Muscle of leg (tissue), 11 donors: ENCODE measurements around the gene OSER1. TPM values are rescaled to one million over a fixed set of nuclear protein-coding genes. Genes with fewer than 3 reads are reported as not detected.

ENCODE experiments used
- DNase-seq: peaks from one replicate; pipeline ENCODE4 v3.0.0; 2013
- H3K27ac ChIP-seq: one replicate; pipeline ENCODE4 v1.5.1; 2013; ENCODE audit warnings: mild to moderate bottlenecking, low read length, control low read depth
- H3K27me3 ChIP-seq: one replicate; pipeline ENCODE4 v1.6.1; 2013; ENCODE audit warnings: low read length; ENCODE audit not compliant: control insufficient read depth, insufficient read depth
- H3K36me3 ChIP-seq: one replicate; pipeline ENCODE4 v1.6.1; 2013; ENCODE audit warnings: low read length; ENCODE audit not compliant: control insufficient read depth, insufficient read depth
- H3K4me1 ChIP-seq: one replicate; pipeline ENCODE4 v1.6.1; 2013; ENCODE audit warnings: low read length; ENCODE audit not compliant: control insufficient read depth, insufficient read depth
- H3K4me3 ChIP-seq: one replicate; pipeline ENCODE4 v1.5.1; 2013; ENCODE audit warnings: low read length, control low read depth
- H3K9me3 ChIP-seq: replicated peaks from 2 replicates; pipeline ENCODE4 v1.6.1; 2013; ENCODE audit warnings: low read depth, low read length; ENCODE audit not compliant: control insufficient read depth
- WGBS: methylation state at CpG from one replicate; pipeline ENCODE4 v1.1.5; 2013; ENCODE audit warnings: missing lambda C conversion rate; ENCODE audit not compliant: insufficient coverage; 5-methylcytosine and 5-hydroxymethylcytosine counted together
- polyA plus RNA-seq, 8 donors: library from polyadenylated mRNA; unstranded; fragments of 120-200 nt; gene quantifications; one replicate each; pipeline versions ENCODE4 v1.2.1 to v1.2.3, GENCODE V29; 2013; ENCODE audit warnings: inconsistent platforms in 1 of 8, low replicate concordance in 1 of 8; ENCODE audit not compliant: insufficient read length in 8 of 8, insufficient read depth in 1 of 8
- total RNA-seq: library from RNA; stranded (reverse); fragments of 120-200 nt; gene quantifications from one replicate; pipeline ENCODE4 v1.2.4, GENCODE V29; 2013

OSER1 gene
- total and polyA plus RNA-seq, 9 donors: 24.3 to 31.0 (median 27.4) TPM

- WGBS: 70% methylated on average over 4 of the region's 5 CpGs
- no peak overlapping the region for H3K27ac ChIP-seq
- H3K4me3 ChIP-seq: no peak overlapping the region
- peaks cover 8% of the 10 kb centered on the region for H3K36me3 ChIP-seq
- H3K4me1 ChIP-seq: no peaks in the 10 kb centered on the region
- no peak for DNase-seq
- no peaks in the 10 kb centered on the region for H3K27me3 ChIP-seq
- H3K9me3 ChIP-seq: no peaks in the 10 kb centered on the region
Observed at GRCh38 chr20:44219170-44219730, 8.7 kb upstream of the OSER1 start.

- Histone ChIP-seq H3K27ac (no peak overlapping the region), H3K4me1 (no peaks in the 10 kb centered on the region), H3K36me3 (peaks cover 8% of the 10 kb centered on the region), H3K9me3 (no peaks in the 10 kb centered on the region), H3K27me3 (no peaks in the 10 kb centered on the region), H3K4me3 (no peak overlapping the region)
- no peak for DNase-seq
- WGBS: 100% methylated on average over 1 of the region's 4 CpGs
Observed at GRCh38 chr20:44218446-44218845, 7.9 kb upstream of the OSER1 start.

GRCh38 chr20:44217342-44218092 lies 6.9 kb upstream of the OSER1 start:
- 7% methylated on average over 2 of the region's 11 CpGs for WGBS
- H3K4me1 ChIP-seq: no peaks in the 10 kb centered on the region
- H3K9me3 ChIP-seq: no peaks in the 10 kb centered on the region
- no peaks in the 10 kb centered on the region for H3K27me3 ChIP-seq
- no peak overlapping the region for H3K4me3 ChIP-seq
- H3K27ac ChIP-seq: no peak overlapping the region
- H3K36me3 ChIP-seq: peaks cover 8% of the 10 kb centered on the region
- DNase-seq: peak; percentile 46

GRCh38 chr20:44215125-44215524 lies 4.6 kb upstream of the OSER1 start:
- 52% methylated on average over 7 of the region's 7 CpGs for WGBS
- no peaks in the 10 kb centered on the region for H3K9me3 ChIP-seq
- H3K27me3 ChIP-seq: no peaks in the 10 kb centered on the region
- H3K36me3 ChIP-seq: no peaks in the 10 kb centered on the region
- H3K27ac ChIP-seq: no peak overlapping the region
- no peak overlapping the region for H3K4me3 ChIP-seq
- peak; percentile 76 for DNase-seq
- H3K4me1 ChIP-seq: peaks cover 6% of the 10 kb centered on the region

- 63% methylated on average over 2 of the region's 4 CpGs for WGBS
- peaks cover 17% of the 10 kb centered on the region for H3K4me1 ChIP-seq
- no peaks in the 10 kb centered on the region for H3K27me3 ChIP-seq
- no peak overlapping the region for H3K4me3 ChIP-seq
- H3K36me3 ChIP-seq: no peaks in the 10 kb centered on the region
- H3K27ac ChIP-seq: no peak overlapping the region
- no peak for DNase-seq
- H3K9me3 ChIP-seq: no peaks in the 10 kb centered on the region
Observed at GRCh38 chr20:44212792-44213191, 2.2 kb upstream of the OSER1 start.

GRCh38 chr20:44211177-44212039 lies 837 bp upstream of the OSER1 start:
- no peaks in the 10 kb centered on the region for H3K9me3 ChIP-seq
- peak; percentile 50 for DNase-seq
- WGBS: 16% methylated on average over 9 of the region's 24 CpGs
- H3K4me1 ChIP-seq: peaks cover 17% of the 10 kb centered on the region
- H3K27me3 ChIP-seq: no peaks in the 10 kb centered on the region
- H3K36me3 ChIP-seq: no peaks in the 10 kb centered on the region
- H3K27ac ChIP-seq: peak overlapping the region; percentile 95
- peak overlapping the region; percentile 59 for H3K4me3 ChIP-seq

GRCh38 chr20:44209686-44210405 lies 725 bp downstream of the OSER1 start:
- H3K9me3 ChIP-seq: no peaks in the 10 kb centered on the region
- peak; percentile 40 for DNase-seq
- peaks cover 17% of the 10 kb centered on the region for H3K4me1 ChIP-seq
- peaks cover 2% of the 10 kb centered on the region for H3K36me3 ChIP-seq
- under 1% methylated on average over 18 of the region's 31 CpGs for WGBS
- no peaks in the 10 kb centered on the region for H3K27me3 ChIP-seq
- H3K27ac ChIP-seq: peak overlapping the region; percentile 91
- peak overlapping the region; percentile 87 for H3K4me3 ChIP-seq

GRCh38 chr20:44208770-44209169 lies 1.8 kb downstream of the OSER1 start:
- H3K27me3 ChIP-seq: no peaks in the 10 kb centered on the region
- no peak overlapping the region for H3K4me3 ChIP-seq
- H3K27ac ChIP-seq: no peak overlapping the region
- H3K9me3 ChIP-seq: no peaks in the 10 kb centered on the region
- H3K36me3 ChIP-seq: peaks cover 7% of the 10 kb centered on the region
- peaks cover 17% of the 10 kb centered on the region for H3K4me1 ChIP-seq
- no peak for DNase-seq
- WGBS: 40% methylated on average over 5 of the region's 7 CpGs

- Histone ChIP-seq H3K27ac (no peak overlapping the region), H3K4me3 (no peak overlapping the region), H3K36me3 (peaks cover 7% of the 10 kb centered on the region), H3K27me3 (no peaks in the 10 kb centered on the region), H3K9me3 (no peaks in the 10 kb centered on the region), H3K4me1 (peaks cover 17% of the 10 kb centered on the region)
- WGBS: no CpG with 5 or more reads among the region's 7 CpGs
- no peak for DNase-seq
Observed at GRCh38 chr20:44208165-44208564, 2.4 kb downstream of the OSER1 start.
